SH-SY5Y (cell line): ENCODE data around the gene CLDN34.

Experiments used
- GATA2 ChIP-seq: IDR thresholded peaks from 2 replicates; pipeline ENCODE4 v1.6.1; 2011; ENCODE audit warnings: mild to moderate bottlenecking, low read depth, low read length
- GATA3 ChIP-seq: IDR thresholded peaks from 2 replicates; pipeline ENCODE4 v1.6.1; 2011; ENCODE audit warnings: low read depth, mild to moderate bottlenecking, low read length, moderate library complexity

GRCh38 chrX:9980927-9981326 lies 13.8 kb downstream of the CLDN34 start:
- no peak for TF ChIP-seq GATA2
- TF ChIP-seq GATA3: no peak
